CD14-positive monocyte (primary cell): ENCODE results near the gene STARD13. TPM values are rescaled to one million over a fixed set of nuclear protein-coding genes. Genes with fewer than 3 reads are reported as not detected.

ENCODE experiments used
- DNase-seq, 3 donors: peaks; one replicate each; pipeline ENCODE4 v3.0.0-alpha.2; 2011 to 2022
- H2AFZ ChIP-seq: 2 replicates; pipeline ENCODE4 v1.6.0; 2012; ENCODE audit warnings: mild to moderate bottlenecking, low read depth, low read length, inconsistent platforms; ENCODE audit not compliant: insufficient read depth, poor library complexity, severe bottlenecking
- H3K27ac ChIP-seq, 2 donors: 1 replicate in 1 of 2; 2 replicates in 1 of 2; pipeline ENCODE4 v1.5.1; 2012 to 2013; ENCODE audit warnings: low read length in 2 of 2, control low read depth in 1 of 2, inconsistent platforms in 1 of 2, low read depth in 1 of 2, mild to moderate bottlenecking in 1 of 2
- H3K27me3 ChIP-seq, 2 donors: one replicate each; pipeline versions ENCODE4 v1.6.0 to v1.6.1; 2011 to 2013; ENCODE audit warnings: low read length in 2 of 2; ENCODE audit not compliant: control insufficient read depth in 2 of 2, insufficient read depth in 2 of 2
- H3K36me3 ChIP-seq, 2 donors: replicated peaks in 1 of 2; 1 replicate in 1 of 2; 2 replicates in 1 of 2; pipeline versions ENCODE4 v1.5.1 to v1.6.1; 2012 to 2013; ENCODE audit warnings: low read length in 2 of 2, control low read depth in 1 of 2, inconsistent platforms in 1 of 2, mild to moderate bottlenecking in 1 of 2; ENCODE audit not compliant: insufficient read depth in 2 of 2, control insufficient read depth in 1 of 2
- H3K4me1 ChIP-seq, 2 donors: 1 replicate in 1 of 2; 2 replicates in 1 of 2; pipeline versions ENCODE4 v1.5.1 to v1.6.1; 2012 to 2013; ENCODE audit warnings: low read length in 2 of 2, control low read depth in 1 of 2, inconsistent platforms in 1 of 2, mild to moderate bottlenecking in 1 of 2, moderate library complexity in 1 of 2; ENCODE audit not compliant: insufficient read depth in 2 of 2, control insufficient read depth in 1 of 2
- H3K4me2 ChIP-seq: replicated peaks from 2 replicates; pipeline ENCODE3; 2012; ENCODE audit warnings: low read length, moderate library complexity, mild to moderate bottlenecking; ENCODE audit not compliant: poor library complexity, severe bottlenecking; ENCODE audit errors: extremely low read depth
- H3K4me3 ChIP-seq, 3 experiments: fragments of 200-600 bp in 1 of 3; sonication (generic) in 1 of 3; replicated peaks in 1 of 3; 1 replicate in 2 of 3; 2 replicates in 1 of 3; pipeline ENCODE4 v1.5.1; 2011 to 2013; ENCODE audit warnings: low read length in 3 of 3, mild to moderate bottlenecking in 3 of 3, control low read depth in 2 of 3, low read depth in 2 of 3, inconsistent platforms in 1 of 3, moderate library complexity in 1 of 3
- H3K79me2 ChIP-seq: 2 replicates; pipeline ENCODE4 v1.6.0; 2012; ENCODE audit warnings: mild to moderate bottlenecking, control low read depth, inconsistent platforms, low read length, moderate library complexity; ENCODE audit not compliant: insufficient read depth
- H3K9ac ChIP-seq: 2 replicates; pipeline ENCODE4 v1.6.0; 2017; ENCODE audit warnings: low read length, mild to moderate bottlenecking; ENCODE audit not compliant: insufficient read depth, poor library complexity, severe bottlenecking
- H3K9me3 ChIP-seq, 2 donors: replicated peaks in 1 of 2; 1 replicate in 1 of 2; 2 replicates in 1 of 2; pipeline versions ENCODE4 v1.5.1 to v1.6.1; 2012 to 2013; ENCODE audit warnings: low read length in 2 of 2, control low read depth in 1 of 2; ENCODE audit not compliant: control insufficient read depth in 1 of 2, insufficient read depth in 1 of 2
- H4K20me1 ChIP-seq: 2 replicates; pipeline ENCODE4 v1.6.0; 2012; ENCODE audit warnings: mild to moderate bottlenecking, low read length, control low read depth, moderate library complexity; ENCODE audit not compliant: insufficient read depth
- H3K27ac Mint-ChIP-seq, 7 donors: one replicate each; pipeline ENCODE4 v1.8.0; 2020; ENCODE audit warnings: mild to moderate bottlenecking in 7 of 7, mixed read lengths in 7 of 7, moderate library complexity in 6 of 7, inconsistent platforms in 2 of 7
- H3K27me3 Mint-ChIP-seq, 3 donors: one replicate each; pipeline ENCODE4 v1.8.0; 2021 to 2022; ENCODE audit warnings: low read depth in 3 of 3, mild to moderate bottlenecking in 3 of 3, mixed read lengths in 3 of 3, moderate library complexity in 3 of 3, inconsistent platforms in 1 of 3
- H3K36me3 Mint-ChIP-seq, 2 donors: one replicate each; pipeline ENCODE4 v1.8.0; 2020; ENCODE audit warnings: mixed read lengths in 2 of 2, inconsistent platforms in 1 of 2, mild to moderate bottlenecking in 1 of 2
- H3K4me1 Mint-ChIP-seq: one replicate; pipeline ENCODE4 v1.8.0; 2020; ENCODE audit warnings: mild to moderate bottlenecking, mixed read lengths
- H3K4me3 Mint-ChIP-seq, 2 donors: one replicate each; pipeline ENCODE4 v1.8.0; 2020; ENCODE audit warnings: mild to moderate bottlenecking in 2 of 2, mixed read lengths in 2 of 2, moderate library complexity in 1 of 2
- H3K9me3 Mint-ChIP-seq, 7 donors: one replicate each; pipeline ENCODE4 v1.8.0; 2020 to 2022; ENCODE audit warnings: mixed read lengths in 7 of 7, mild to moderate bottlenecking in 6 of 7, moderate library complexity in 6 of 7, inconsistent platforms in 2 of 7
- WGBS: methylation state at CpG from one replicate; pipeline ENCODE4 v1.1.5; 2013; ENCODE audit warnings: missing lambda C conversion rate; ENCODE audit not compliant: insufficient coverage; 5-methylcytosine and 5-hydroxymethylcytosine counted together
- intact Hi-C, 2 donors: fragments of 100-400 bp; cut with micrococcal nuclease; formaldehyde crosslinking; loops; one replicate each; pipeline versions ENCODE4 v1.15.0 to v1.15.1; 2023
- polyA plus RNA-seq, 3 donors: library from polyadenylated mRNA; depleted of rRNA in 1 of 3; unstranded in 2 of 3; stranded (reverse) in 1 of 3; fragments of 300-500 nt in 2 of 3; fragments of >200 nt in 1 of 3; fragmentation: Illumina TruSeq in 2 of 3; gene quantifications; 1 replicate in 2 of 3; 2 replicates in 1 of 3; pipeline ENCODE4 v1.2.3, GENCODE V29; 2012 to 2021
- TF ChIP-seq, protein P1 (sequence below): fragments of 200-600 bp; IDR thresholded peaks from one replicate; pipeline ENCODE4 v1.8.0; 2022; ENCODE audit warnings: antibody characterized with exemption, mild to moderate bottlenecking

Gene STARD13
- polyA plus RNA-seq, 3 donors: 0.37 to 0.69 (median 0.60) TPM

DNA sequence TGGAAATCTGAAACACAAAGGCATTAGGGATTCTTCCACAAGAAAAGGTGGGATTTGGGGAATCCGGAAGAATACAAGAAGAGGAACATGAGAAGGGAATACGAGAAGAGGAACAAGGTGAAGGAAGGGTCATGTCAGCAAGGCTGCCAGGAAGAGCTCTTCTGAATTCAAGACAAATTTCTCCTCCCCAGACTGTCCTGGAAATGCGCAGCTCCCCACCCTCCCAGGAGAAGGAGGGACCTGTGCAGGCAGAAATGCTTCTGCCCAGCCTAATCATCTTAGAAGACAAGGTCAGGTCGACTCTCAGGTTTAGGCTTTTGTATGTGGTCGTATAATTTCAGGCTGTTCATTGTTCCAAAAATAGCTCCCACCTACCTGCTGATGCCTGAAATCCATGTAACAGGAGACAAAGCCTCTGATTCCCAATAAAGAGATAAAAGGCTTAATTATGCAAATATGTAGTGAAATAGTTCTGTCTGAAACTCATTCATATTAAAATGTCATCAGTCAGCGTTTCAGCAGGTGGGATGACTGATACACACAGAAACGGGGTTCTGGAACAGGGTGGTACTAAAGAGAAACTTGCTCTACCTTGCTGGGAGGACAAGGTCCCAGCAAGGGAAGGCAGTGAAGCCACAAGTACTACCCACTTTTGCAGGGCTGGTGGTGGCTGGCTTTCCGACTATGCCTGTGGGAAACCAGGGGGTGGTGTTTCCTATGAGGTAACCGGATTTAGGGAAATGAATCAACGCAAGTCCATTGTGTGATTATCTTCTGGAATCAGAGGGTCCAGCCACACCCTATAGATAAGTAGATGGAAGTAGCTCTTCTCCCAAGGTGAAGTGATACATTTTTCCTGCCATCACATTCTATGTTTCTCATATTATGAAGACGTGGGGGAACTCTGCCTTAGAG is 193.2 kb downstream of the STARD13 start:
- H3K27ac ChIP-seq: no peak overlapping the region
- no peaks in the 10 kb centered on the region for H3K27me3 ChIP-seq
- Mint-ChIP-seq H3K27ac (no peak overlapping the region), H3K36me3 (no peaks in the 10 kb centered on the region), H3K27me3 (peaks cover 0 to 3% (median 2%) of the 10 kb centered on the region in 3 donors), H3K9me3 (peaks cover 7 to 22% (median 12%) of the 10 kb centered on the region in 7 donors), H3K4me3 (no peak overlapping the region), H3K4me1 (peaks cover 2% of the 10 kb centered on the region)
- TF ChIP-seq, protein P1, sequence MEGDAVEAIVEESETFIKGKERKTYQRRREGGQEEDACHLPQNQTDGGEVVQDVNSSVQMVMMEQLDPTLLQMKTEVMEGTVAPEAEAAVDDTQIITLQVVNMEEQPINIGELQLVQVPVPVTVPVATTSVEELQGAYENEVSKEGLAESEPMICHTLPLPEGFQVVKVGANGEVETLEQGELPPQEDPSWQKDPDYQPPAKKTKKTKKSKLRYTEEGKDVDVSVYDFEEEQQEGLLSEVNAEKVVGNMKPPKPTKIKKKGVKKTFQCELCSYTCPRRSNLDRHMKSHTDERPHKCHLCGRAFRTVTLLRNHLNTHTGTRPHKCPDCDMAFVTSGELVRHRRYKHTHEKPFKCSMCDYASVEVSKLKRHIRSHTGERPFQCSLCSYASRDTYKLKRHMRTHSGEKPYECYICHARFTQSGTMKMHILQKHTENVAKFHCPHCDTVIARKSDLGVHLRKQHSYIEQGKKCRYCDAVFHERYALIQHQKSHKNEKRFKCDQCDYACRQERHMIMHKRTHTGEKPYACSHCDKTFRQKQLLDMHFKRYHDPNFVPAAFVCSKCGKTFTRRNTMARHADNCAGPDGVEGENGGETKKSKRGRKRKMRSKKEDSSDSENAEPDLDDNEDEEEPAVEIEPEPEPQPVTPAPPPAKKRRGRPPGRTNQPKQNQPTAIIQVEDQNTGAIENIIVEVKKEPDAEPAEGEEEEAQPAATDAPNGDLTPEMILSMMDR: no peak
- no peak overlapping the region for H2AFZ ChIP-seq
- no peaks in the 10 kb centered on the region for H3K9me3 ChIP-seq
- H3K79me2 ChIP-seq: no peaks in the 10 kb centered on the region
- no peaks in the 10 kb centered on the region for H3K4me1 ChIP-seq
- H3K4me3 ChIP-seq: no peak overlapping the region
- H4K20me1 ChIP-seq: no peaks in the 10 kb centered on the region
- WGBS: 100% methylated on average over 2 of the region's 11 CpGs
- no peak overlapping the region for H3K4me2 ChIP-seq
- H3K9ac ChIP-seq: no peak overlapping the region
- intact Hi-C loops: no loop called here
- DNase-seq: no peak
- H3K36me3 ChIP-seq: no peaks in the 10 kb centered on the region

DNA sequence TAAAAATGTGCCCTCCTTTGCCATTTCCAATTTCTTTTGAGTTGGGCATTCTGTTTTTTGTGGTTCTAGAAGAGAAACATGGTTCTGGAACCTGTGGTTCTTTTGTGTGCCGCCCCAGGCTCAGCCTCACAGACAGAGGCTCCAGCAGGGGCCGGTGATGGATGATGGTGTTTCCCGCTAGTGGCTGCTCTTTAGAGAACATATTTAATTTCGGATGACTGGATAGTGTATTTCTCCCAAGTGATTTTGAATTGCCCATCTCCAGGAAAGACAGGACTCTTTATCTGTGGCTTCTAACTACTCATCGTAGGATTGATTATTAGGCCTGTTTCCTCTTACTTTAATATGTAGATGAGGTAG is 194.2 kb downstream of the STARD13 start:
- intact Hi-C loops: no loop called here
- no peaks in the 10 kb centered on the region for H4K20me1 ChIP-seq
- H3K9me3 ChIP-seq: no peaks in the 10 kb centered on the region
- H3K36me3 ChIP-seq: no peaks in the 10 kb centered on the region
- 100% methylated on average over 3 of the region's 5 CpGs for WGBS
- H3K27ac Mint-ChIP-seq: no peak overlapping the region
- H3K27me3 Mint-ChIP-seq: peaks cover 0 to 4% (median 3%) of the 10 kb centered on the region in 3 donors
- H3K36me3 Mint-ChIP-seq: no peaks in the 10 kb centered on the region
- H3K79me2 ChIP-seq: no peaks in the 10 kb centered on the region
- H3K4me1 Mint-ChIP-seq: no peaks in the 10 kb centered on the region
- H3K9me3 Mint-ChIP-seq: peaks cover 7 to 19% (median 12%) of the 10 kb centered on the region in 7 donors
- H2AFZ ChIP-seq: no peak overlapping the region
- no peak overlapping the region for H3K4me3 Mint-ChIP-seq
- H3K4me2 ChIP-seq: no peak overlapping the region
- DNase-seq: no peak
- TF ChIP-seq, protein P1: no peak
- no peak overlapping the region for H3K4me3 ChIP-seq
- no peaks in the 10 kb centered on the region for H3K27me3 ChIP-seq
- no peak overlapping the region for H3K9ac ChIP-seq
- H3K27ac ChIP-seq: no peak overlapping the region
- H3K4me1 ChIP-seq: no peaks in the 10 kb centered on the region
